ENCODE results near the gene SYS1.

SYS1 gene

DNA sequence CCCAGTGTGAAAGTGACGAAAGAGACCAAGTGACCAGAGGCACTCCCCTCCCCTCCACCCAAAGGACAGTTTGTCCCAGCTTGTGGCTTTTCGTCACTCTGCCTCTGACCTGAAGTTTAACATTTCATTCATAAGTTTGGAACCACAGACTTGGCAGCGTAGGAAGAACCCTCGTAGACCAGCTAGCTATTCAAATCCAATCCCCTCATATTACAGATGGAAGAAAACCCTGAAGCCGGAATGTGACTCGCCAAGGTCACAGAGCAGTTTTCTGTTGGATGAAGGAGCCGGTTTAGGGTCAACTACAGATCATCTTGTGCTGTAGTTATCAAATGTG is 3.9 kb upstream of the SYS1 start:
- Histone ChIP-seq H3K36me3 (ENCODE audit: control insufficient read depth, insufficient read depth, low read length) (no peaks in the 10 kb centered on the region), H3K4me1 (ENCODE audit: control insufficient read depth, insufficient read depth, low read length) (peaks cover 13% of the 10 kb centered on the region), H3K9me3 (ENCODE audit: control insufficient read depth, insufficient read depth, low read depth, low read length) (no peaks in the 10 kb centered on the region), H3K27me3 (ENCODE audit: control insufficient read depth, insufficient read depth, low read length) (no peaks in the 10 kb centered on the region), H3K9ac (ENCODE audit: low read length) (no peak overlapping the region), H3K27ac (ENCODE audit: low read depth, low read length) (no peak overlapping the region), H3K4me3 (ENCODE audit: low read depth, low read length) (no peak overlapping the region)

DNA sequence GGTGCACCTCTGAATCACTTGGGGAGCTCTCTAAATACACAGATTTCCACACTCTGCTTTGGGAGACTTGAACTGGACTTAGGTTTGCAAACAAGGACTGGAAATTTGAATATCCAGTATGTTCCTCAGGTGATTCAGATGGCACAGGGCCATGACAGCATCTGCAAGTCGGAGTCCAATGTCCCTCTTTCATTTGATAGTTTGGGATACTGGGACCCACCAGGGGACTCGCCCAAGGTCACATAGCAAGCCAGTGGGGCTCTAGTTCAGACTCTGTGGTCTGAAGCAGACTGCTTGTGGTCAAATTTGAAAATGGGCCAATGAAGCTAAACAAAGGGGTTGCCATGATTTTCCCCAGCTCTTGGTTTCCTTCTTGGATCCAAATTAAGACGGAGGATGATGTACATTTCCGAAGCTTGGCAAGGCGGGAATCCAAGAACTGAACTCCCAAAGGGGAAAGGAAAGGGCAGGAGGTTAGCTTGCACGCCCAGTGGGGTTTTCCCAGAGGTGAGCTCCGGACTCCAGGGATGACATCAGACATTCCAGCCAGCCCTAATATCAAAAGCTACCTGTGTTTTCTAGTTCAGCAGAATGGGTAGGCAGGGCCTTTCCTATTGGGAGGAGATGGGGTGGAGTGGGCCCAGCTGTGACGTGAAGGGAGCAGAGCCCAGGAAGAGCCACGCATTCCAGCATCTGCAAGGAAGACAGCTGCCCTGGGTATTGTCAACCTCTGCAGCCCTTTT is 3.4 kb upstream of the SYS1 start:
- Histone ChIP-seq H3K27ac (ENCODE audit: low read depth, low read length) (no peak overlapping the region), H3K36me3 (ENCODE audit: control insufficient read depth, insufficient read depth, low read length) (no peaks in the 10 kb centered on the region), H3K27me3 (ENCODE audit: control insufficient read depth, insufficient read depth, low read length) (no peaks in the 10 kb centered on the region), H3K4me3 (ENCODE audit: low read depth, low read length) (no peak overlapping the region), H3K9me3 (ENCODE audit: control insufficient read depth, insufficient read depth, low read depth, low read length) (no peaks in the 10 kb centered on the region), H3K4me1 (ENCODE audit: control insufficient read depth, insufficient read depth, low read length) (peaks cover 13% of the 10 kb centered on the region), H3K9ac (ENCODE audit: low read length) (no peak overlapping the region)

DNA sequence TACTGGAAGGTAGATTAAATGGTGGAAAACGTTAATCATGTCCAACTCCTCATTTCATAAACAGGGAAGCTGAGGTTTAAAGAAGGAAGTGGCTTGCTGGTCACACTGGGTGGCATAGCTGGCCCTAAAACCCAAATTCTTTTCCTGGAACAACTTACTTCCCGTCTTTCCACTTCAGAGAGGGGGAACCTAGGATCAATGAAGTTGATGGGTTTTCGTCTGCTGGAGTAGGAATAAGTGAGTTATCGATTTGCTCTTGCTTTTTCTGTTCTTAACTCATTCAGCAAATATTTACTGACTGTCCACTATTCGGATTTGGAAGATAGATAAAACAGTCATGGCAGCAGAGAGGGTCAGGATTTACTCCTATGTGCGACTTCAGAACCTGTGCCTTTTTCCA is 1.2 kb upstream of the SYS1 start:
- H3K4me1 ChIP-seq (ENCODE audit: control insufficient read depth, insufficient read depth, low read length) = peaks cover 13% of the 10 kb centered on the region
- H3K9me3 ChIP-seq (ENCODE audit: control insufficient read depth, insufficient read depth, low read depth, low read length) = no peaks in the 10 kb centered on the region
- no peak overlapping the region for H3K27ac ChIP-seq (ENCODE audit: low read depth, low read length)
- no peaks in the 10 kb centered on the region for H3K27me3 ChIP-seq (ENCODE audit: control insufficient read depth, insufficient read depth, low read length)
- no peak overlapping the region for H3K9ac ChIP-seq (ENCODE audit: low read length)
- H3K36me3 ChIP-seq (ENCODE audit: control insufficient read depth, insufficient read depth, low read length) = peaks cover 12% of the 10 kb centered on the region
- no peak overlapping the region for H3K4me3 ChIP-seq (ENCODE audit: low read depth, low read length)

DNA sequence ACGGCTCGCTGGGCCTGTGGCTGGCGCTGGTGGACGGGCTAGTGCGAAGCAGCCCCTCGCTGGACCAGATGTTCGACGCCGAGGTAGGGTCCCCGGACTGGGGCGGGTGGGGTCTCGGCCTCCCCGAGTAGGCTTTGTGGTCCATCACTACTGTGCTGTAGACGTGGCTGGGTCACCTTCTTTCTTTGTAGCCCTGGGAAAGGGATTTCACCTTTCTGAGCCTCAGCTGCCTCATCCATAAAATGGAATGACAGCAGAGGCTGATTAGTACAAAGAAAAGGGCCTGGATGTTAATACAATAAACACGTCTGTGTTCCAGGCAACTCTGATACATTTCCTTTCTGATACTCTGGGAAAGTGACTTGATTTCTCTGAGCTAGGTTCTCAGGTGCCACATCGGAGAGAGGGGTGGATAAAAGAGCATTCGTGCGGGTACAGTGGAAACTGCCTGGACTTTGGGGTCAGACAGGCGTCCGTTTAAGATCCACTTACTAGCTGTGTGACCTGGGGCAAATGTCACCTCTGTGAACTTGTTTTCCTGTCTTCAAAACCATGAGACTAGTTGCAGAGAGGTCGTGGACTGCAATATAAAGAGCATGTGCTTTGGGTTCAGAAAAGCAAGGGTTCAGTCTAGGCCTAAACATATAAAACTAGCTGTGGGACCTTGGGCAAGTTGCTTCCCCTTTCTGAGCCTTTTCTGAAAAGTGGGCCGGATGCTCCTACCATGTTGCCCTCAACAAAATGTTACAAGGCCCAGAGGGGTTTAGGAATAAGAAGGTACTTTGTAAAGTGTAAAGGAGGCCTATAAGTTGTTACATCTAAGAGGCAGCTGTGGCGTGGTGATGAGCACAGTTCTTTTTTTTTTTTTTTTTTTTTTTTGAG is 896 bp downstream of the SYS1 start:
- Histone ChIP-seq H3K4me3 (ENCODE audit: low read depth, low read length) (peak overlapping the region; percentile 87), H3K9ac (ENCODE audit: low read length) (peak overlapping the region; percentile 90), H3K4me1 (ENCODE audit: control insufficient read depth, insufficient read depth, low read length) (peaks cover 4% of the 10 kb centered on the region; the same call in 1 of the 2 replicates), H3K27me3 (ENCODE audit: control insufficient read depth, insufficient read depth, low read length) (no peaks in the 10 kb centered on the region), H3K36me3 (ENCODE audit: control insufficient read depth, insufficient read depth, low read length) (peaks cover 27% of the 10 kb centered on the region), H3K27ac (ENCODE audit: low read depth, low read length) (no peak overlapping the region), H3K9me3 (ENCODE audit: control insufficient read depth, insufficient read depth, low read depth, low read length) (no peaks in the 10 kb centered on the region)

DNA sequence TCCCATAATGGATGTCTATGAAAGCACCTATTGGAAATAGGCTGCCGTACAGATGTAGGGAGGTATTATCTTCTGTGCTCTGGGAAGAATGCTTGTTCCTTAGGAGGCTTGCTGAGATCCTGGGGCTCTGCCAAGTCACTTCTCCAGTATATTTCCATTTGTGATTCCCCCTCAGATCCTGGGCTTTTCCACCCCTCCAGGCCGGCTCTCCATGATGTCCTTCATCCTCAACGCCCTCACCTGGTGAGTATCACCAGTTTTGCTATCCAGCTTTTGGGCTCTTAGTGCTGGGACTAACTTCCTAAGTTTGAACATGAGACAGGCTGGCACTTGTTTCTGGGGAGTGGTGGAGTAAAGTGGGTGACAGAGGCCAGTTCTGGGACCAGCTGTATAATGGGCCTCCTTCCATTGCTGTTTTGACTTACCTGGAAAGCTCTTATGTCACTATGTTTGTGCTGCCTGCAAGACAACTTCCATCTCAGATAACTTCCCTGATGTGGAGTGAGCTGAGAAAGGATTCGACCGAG is 2.6 kb downstream of the SYS1 start:
- H3K27ac ChIP-seq (ENCODE audit: low read depth, low read length) = no peak overlapping the region
- H3K27me3 ChIP-seq (ENCODE audit: control insufficient read depth, insufficient read depth, low read length) = no peaks in the 10 kb centered on the region
- peaks cover 27% of the 10 kb centered on the region for H3K36me3 ChIP-seq (ENCODE audit: control insufficient read depth, insufficient read depth, low read length)
- no peak overlapping the region for H3K9ac ChIP-seq (ENCODE audit: low read length)
- no peaks in the 10 kb centered on the region for H3K4me1 ChIP-seq (ENCODE audit: control insufficient read depth, insufficient read depth, low read length)
- no peak overlapping the region for H3K4me3 ChIP-seq (ENCODE audit: low read depth, low read length)
- no peaks in the 10 kb centered on the region for H3K9me3 ChIP-seq (ENCODE audit: control insufficient read depth, insufficient read depth, low read depth, low read length)

DNA sequence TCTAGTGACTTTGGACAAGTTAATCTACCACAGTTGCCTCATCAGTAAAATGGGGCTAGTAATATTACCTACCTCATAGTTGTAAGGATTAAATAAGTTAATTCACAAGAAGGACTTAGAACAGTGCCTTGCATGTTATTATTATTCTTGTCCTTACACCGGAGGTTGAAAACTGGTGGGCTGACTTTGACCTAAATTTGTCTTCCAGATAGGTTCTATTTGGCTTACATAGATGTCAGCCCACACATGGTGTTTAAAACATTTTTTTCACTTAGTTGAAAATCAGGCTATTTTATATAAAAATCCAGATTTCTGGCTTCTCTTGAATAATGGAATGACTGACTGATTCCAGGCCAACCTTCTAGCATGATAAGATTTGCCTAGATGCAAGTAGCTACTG is 3.2 kb downstream of the SYS1 start:
- Histone ChIP-seq H3K4me1 (ENCODE audit: control insufficient read depth, insufficient read depth, low read length) (no peaks in the 10 kb centered on the region), H3K4me3 (ENCODE audit: low read depth, low read length) (no peak overlapping the region), H3K9ac (ENCODE audit: low read length) (no peak overlapping the region), H3K9me3 (ENCODE audit: control insufficient read depth, insufficient read depth, low read depth, low read length) (no peaks in the 10 kb centered on the region), H3K36me3 (ENCODE audit: control insufficient read depth, insufficient read depth, low read length) (peaks cover 27% of the 10 kb centered on the region), H3K27me3 (ENCODE audit: control insufficient read depth, insufficient read depth, low read length) (no peaks in the 10 kb centered on the region), H3K27ac (ENCODE audit: low read depth, low read length) (no peak overlapping the region)

DNA sequence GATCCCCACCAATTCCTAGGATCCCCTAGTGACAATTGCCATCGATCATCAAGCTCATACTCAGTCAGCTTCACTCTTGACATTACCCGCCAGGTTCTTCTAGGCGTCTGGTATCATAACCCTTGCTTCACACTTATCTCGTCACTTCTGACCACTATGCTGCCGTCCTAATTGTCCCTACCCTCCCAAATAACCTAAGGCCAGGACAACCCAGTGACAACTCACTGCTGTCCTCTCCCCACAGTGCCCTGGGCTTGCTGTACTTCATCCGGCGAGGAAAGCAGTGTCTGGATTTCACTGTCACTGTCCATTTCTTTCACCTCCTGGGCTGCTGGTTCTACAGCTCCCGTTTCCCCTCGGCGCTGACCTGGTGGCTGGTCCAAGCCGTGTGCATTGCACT is 3.7 kb downstream of the SYS1 start:
- Histone ChIP-seq H3K9ac (ENCODE audit: low read length) (no peak overlapping the region), H3K4me1 (ENCODE audit: control insufficient read depth, insufficient read depth, low read length) (no peaks in the 10 kb centered on the region), H3K36me3 (ENCODE audit: control insufficient read depth, insufficient read depth, low read length) (peaks cover 27% of the 10 kb centered on the region), H3K27ac (ENCODE audit: low read depth, low read length) (no peak overlapping the region), H3K4me3 (ENCODE audit: low read depth, low read length) (no peak overlapping the region), H3K27me3 (ENCODE audit: control insufficient read depth, insufficient read depth, low read length) (no peaks in the 10 kb centered on the region), H3K9me3 (ENCODE audit: control insufficient read depth, insufficient read depth, low read depth, low read length) (no peaks in the 10 kb centered on the region)

DNA sequence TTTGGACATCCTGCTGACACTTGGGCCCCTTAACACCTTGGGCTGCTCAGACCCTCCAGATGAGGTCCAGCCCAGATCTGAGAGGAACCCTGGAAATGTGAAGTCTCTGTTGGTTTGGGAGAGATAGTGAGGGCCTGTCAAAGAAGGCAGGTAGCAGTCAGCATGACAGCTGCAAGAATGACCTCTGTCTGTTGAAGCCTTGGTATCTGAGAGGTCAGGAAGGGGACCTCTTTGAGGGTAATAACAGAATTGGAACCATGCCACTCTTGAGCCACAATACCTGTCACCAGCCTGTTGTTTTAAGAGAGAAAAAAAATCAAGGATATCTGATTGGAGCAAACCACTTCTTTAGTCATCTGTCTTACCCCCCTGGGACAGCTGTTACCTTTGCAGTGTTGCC is 4.2 kb downstream of the SYS1 start:
- Histone ChIP-seq H3K27me3 (ENCODE audit: control insufficient read depth, insufficient read depth, low read length) (0 out of 2 replicates have a peak, but pooled peaks cover under 1% of the 10 kb centered on the region), H3K4me1 (ENCODE audit: control insufficient read depth, insufficient read depth, low read length) (no peaks in the 10 kb centered on the region)

DNA sequence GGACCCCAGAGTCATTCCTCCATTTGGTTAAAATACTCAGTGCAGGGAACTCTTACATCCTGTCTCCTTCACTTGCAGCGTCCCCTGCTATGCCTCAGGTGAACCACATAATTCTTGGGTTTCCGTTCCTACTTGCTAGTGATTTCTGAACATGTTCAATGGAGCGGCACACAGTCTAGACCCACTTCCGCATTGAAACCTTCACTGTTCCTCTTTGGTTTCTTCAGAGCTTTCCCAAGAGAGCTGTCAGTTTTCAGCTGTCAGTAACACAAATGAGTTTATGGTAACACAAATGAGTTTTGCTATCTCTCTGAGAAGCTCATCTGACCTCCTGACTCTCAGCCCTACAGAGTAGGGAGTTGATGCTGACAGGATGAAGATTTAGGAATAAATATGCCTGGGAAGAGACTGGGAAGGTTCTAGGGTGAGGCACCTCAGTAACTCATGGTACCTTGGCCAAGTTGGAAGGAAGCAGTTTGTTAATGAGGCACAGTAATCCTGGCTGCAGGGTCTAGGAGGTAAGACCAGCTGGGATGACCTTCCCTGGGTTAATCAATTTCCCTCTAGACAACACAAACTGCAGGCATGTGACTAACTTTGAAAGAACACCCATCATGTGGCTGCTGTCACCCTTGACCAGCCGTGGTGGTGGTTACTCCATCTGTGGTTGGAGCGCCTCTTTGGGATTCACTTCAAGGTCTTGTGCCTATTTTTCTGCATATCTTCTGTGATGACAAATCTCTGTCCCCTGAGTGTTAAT is 5.4 kb downstream of the SYS1 start:
- H3K4me3 ChIP-seq (ENCODE audit: low read depth, low read length) = no peak overlapping the region

More for the DNA sequence above, 4.2 kb downstream of the SYS1 start:
- H3K9ac ChIP-seq (ENCODE audit: low read length) = no peak overlapping the region
- no peak overlapping the region for H3K27ac ChIP-seq (ENCODE audit: low read depth, low read length)
- H3K4me3 ChIP-seq (ENCODE audit: low read depth, low read length) = no peak overlapping the region
- H3K36me3 ChIP-seq (ENCODE audit: control insufficient read depth, insufficient read depth, low read length) = peaks cover 27% of the 10 kb centered on the region
- H3K9me3 ChIP-seq (ENCODE audit: control insufficient read depth, insufficient read depth, low read depth, low read length) = no peaks in the 10 kb centered on the region

DNA sequence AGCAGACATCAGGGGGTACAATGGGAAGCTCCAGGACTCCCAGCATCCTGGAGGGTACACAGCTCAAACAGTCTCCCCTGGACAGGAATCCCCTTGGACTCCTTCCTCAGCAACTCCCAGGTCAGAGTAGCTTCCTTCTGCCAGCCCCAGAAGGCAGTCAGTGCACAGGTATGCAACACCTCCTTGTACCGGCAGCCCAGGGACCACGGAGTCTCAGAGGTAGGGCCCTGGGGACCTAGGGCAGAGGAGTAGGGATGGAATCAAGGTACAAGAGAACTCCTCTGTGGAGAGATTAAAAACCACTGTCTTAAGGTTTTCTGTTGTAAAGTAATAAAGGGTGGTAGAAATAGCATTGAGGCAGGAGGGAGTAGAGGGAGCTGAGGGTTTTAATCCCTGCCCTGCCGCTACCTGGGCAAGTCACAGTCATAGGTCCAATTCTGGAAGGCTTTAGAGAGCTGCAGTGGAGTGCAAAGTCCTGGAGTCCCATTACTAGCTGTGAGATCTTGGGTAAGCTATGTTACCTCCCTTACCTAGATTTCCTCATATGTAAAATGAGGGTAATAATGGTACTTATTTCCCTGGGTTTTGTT is 7.7 kb downstream of the SYS1 start:
- no peak overlapping the region for H3K9ac ChIP-seq (ENCODE audit: low read length)
- H3K27ac ChIP-seq (ENCODE audit: low read depth, low read length) = no peak overlapping the region
- peaks cover 24% of the 10 kb centered on the region for H3K36me3 ChIP-seq (ENCODE audit: control insufficient read depth, insufficient read depth, low read length)
- H3K4me1 ChIP-seq (ENCODE audit: control insufficient read depth, insufficient read depth, low read length) = peaks cover 6% of the 10 kb centered on the region
- H3K9me3 ChIP-seq (ENCODE audit: control insufficient read depth, insufficient read depth, low read depth, low read length) = no peaks in the 10 kb centered on the region
- H3K27me3 ChIP-seq (ENCODE audit: control insufficient read depth, insufficient read depth, low read length) = peaks cover 14% of the 10 kb centered on the region
- no peak overlapping the region for H3K4me3 ChIP-seq (ENCODE audit: low read depth, low read length)

More for the DNA sequence above, 5.4 kb downstream of the SYS1 start:
- H3K9me3 ChIP-seq (ENCODE audit: control insufficient read depth, insufficient read depth, low read depth, low read length) = no peaks in the 10 kb centered on the region
- peaks cover 14% of the 10 kb centered on the region for H3K27me3 ChIP-seq (ENCODE audit: control insufficient read depth, insufficient read depth, low read length)
- peaks cover 5% of the 10 kb centered on the region for H3K4me1 ChIP-seq (ENCODE audit: control insufficient read depth, insufficient read depth, low read length)
- peaks cover 27% of the 10 kb centered on the region for H3K36me3 ChIP-seq (ENCODE audit: control insufficient read depth, insufficient read depth, low read length)
- no peak overlapping the region for H3K27ac ChIP-seq (ENCODE audit: low read depth, low read length)
- no peak overlapping the region for H3K9ac ChIP-seq (ENCODE audit: low read length)
